ENCODE results near the gene C16orf90.
"Not testable (repeated sequence)": the region's sequence is repeated elsewhere in the genome, so short reads cannot be mapped to it uniquely, and the experiment has no call there.

C16orf90 gene

GRCh38 chr16:3482659-3483241 is 12.5 kb downstream of the C16orf90 start:
- DNase-seq: no peak

GRCh38 chr16:3481696-3482658 is 13.3 kb downstream of the C16orf90 start:
- DNase-seq: no peak

GRCh38 chr16:3480901-3481695 is 14.2 kb downstream of the C16orf90 start:
- DNase-seq: no peak

- no peak for DNase-seq
Measured at GRCh38 chr16:3479654-3480216, 15.6 kb downstream of the C16orf90 start.

GRCh38 chr16:3478242-3478925 is 16.9 kb downstream of the C16orf90 start:
- DNase-seq: no peak

- no peak for DNase-seq
Measured at GRCh38 chr16:3476409-3476808, 18.9 kb downstream of the C16orf90 start.

GRCh38 chr16:3475604-3476375 is 19.5 kb downstream of the C16orf90 start:
- no peak for DNase-seq

GRCh38 chr16:3474870-3475269 is 20.4 kb downstream of the C16orf90 start:
- not testable (repeated sequence) for DNase-seq

GRCh38 chr16:3474136-3474779 is 21.0 kb downstream of the C16orf90 start:
- DNase-seq: no peak

GRCh38 chr16:3473596-3473943 is 21.7 kb downstream of the C16orf90 start:
- DNase-seq: not testable (repeated sequence)

GRCh38 chr16:3472878-3473595 is 22.3 kb downstream of the C16orf90 start:
- DNase-seq: no peak

- no peak for DNase-seq
Measured at GRCh38 chr16:3471518-3472176, 23.6 kb downstream of the C16orf90 start.

GRCh38 chr16:3470723-3471122 is 24.6 kb downstream of the C16orf90 start:
- DNase-seq: no peak

GRCh38 chr16:3469736-3470135 is 25.6 kb downstream of the C16orf90 start:
- no peak for DNase-seq

- no peak for DNase-seq
Measured at GRCh38 chr16:3468501-3468900, 26.8 kb downstream of the C16orf90 start.

GRCh38 chr16:3467921-3468320 is 27.4 kb downstream of the C16orf90 start:
- no peak for DNase-seq

- no peak for DNase-seq
Measured at GRCh38 chr16:3467182-3467581, 28.1 kb downstream of the C16orf90 start.

- no peak for DNase-seq
Measured at GRCh38 chr16:3465911-3466584, 29.2 kb downstream of the C16orf90 start.

- DNase-seq: no peak
Measured at GRCh38 chr16:3465301-3465700, 30.0 kb downstream of the C16orf90 start.

Measured in stimulated activated naive CD4-positive, alpha-beta T cell (primary cell).